Tibial nerve (tissue), 4 donors: ENCODE data around the gene DYRK1A.
"Not testable (repeated sequence)": the region's sequence is repeated elsewhere in the genome, so short reads cannot be mapped to it uniquely, and the experiment has no call there.

Experiments used
- CTCF ChIP-seq, 5 experiments: fragments of 200-600 bp in 3 of 5; fragments of 450-650 bp in 2 of 5; sonication (generic) in 3 of 5; IDR thresholded peaks; one replicate each; pipeline ENCODE4 v1.5.1; 2016 to 2019; ENCODE audit warnings: antibody characterized with exemption in 5 of 5, mild to moderate bottlenecking in 3 of 5, moderate library complexity in 2 of 5
- EP300 ChIP-seq, 2 donors: sonication (generic); formaldehyde crosslinking; IDR thresholded peaks; one replicate each; pipeline ENCODE4 v1.6.1; 2017; ENCODE audit warnings: antibody characterized with exemption in 2 of 2, mild to moderate bottlenecking in 1 of 2
- POLR2A ChIP-seq, 2 donors: fragments of 450-650 bp; IDR thresholded peaks; one replicate each; pipeline ENCODE4 v1.6.1; 2017; ENCODE audit warnings: antibody characterized with exemption in 2 of 2, mild to moderate bottlenecking in 2 of 2, moderate library complexity in 2 of 2

- TF ChIP-seq CTCF, EP300, POLR2A (IDR thresholded peaks at IDR 0.05): not testable (repeated sequence)
These were observed 38.4 kb upstream of the DYRK1A start for GRCh38 chr21:37328147-37328546.
